Chondrocyte (in vitro differentiated cells): ENCODE data around the gene AMPD1. TPM values are rescaled to one million over a fixed set of nuclear protein-coding genes. Genes with fewer than 3 reads are reported as not detected.

Source experiments
- DNase-seq: peaks from one replicate; pipeline ENCODE4 v3.0.0; 2021; ENCODE audit warnings: mixed read lengths, low spot score
- H3K27ac Mint-ChIP-seq: one replicate; pipeline ENCODE4 v1.8.0; 2021; ENCODE audit warnings: mild to moderate bottlenecking, moderate library complexity, mixed read lengths; ENCODE audit not compliant: unreplicated experiment
- H3K27me3 Mint-ChIP-seq: 2 replicates; pipeline ENCODE4 v1.8.0; 2021; ENCODE audit warnings: low read depth, mixed read lengths
- H3K36me3 Mint-ChIP-seq: 2 replicates; pipeline ENCODE4 v1.8.0; 2021; ENCODE audit warnings: low read depth, mixed read lengths
- H3K4me1 Mint-ChIP-seq: 2 replicates; pipeline ENCODE4 v1.8.0; 2021; ENCODE audit warnings: low read depth, mild to moderate bottlenecking, mixed read lengths
- H3K4me3 Mint-ChIP-seq: one replicate; pipeline ENCODE4 v1.8.0; 2021; ENCODE audit warnings: mild to moderate bottlenecking, moderate library complexity, mixed read lengths; ENCODE audit not compliant: unreplicated experiment
- H3K9me3 Mint-ChIP-seq: 2 replicates; pipeline ENCODE4 v1.8.0; 2021; ENCODE audit warnings: low read depth, mixed read lengths
- total RNA-seq: library from RNA; stranded (reverse); gene quantifications from 3 replicates; pipeline ENCODE4 v1.2.1, GENCODE V29; 2021
- TF ChIP-seq, protein P1 (sequence below): fragments of 200-600 bp; sonication (generic); IDR thresholded peaks from 2 replicates; pipeline ENCODE4 v1.5.0; 2021; ENCODE audit warnings: antibody characterized with exemption, mild to moderate bottlenecking, moderate library complexity

AMPD1 gene
- total RNA-seq, 1 donor from 2014 or later: not detected

DNA sequence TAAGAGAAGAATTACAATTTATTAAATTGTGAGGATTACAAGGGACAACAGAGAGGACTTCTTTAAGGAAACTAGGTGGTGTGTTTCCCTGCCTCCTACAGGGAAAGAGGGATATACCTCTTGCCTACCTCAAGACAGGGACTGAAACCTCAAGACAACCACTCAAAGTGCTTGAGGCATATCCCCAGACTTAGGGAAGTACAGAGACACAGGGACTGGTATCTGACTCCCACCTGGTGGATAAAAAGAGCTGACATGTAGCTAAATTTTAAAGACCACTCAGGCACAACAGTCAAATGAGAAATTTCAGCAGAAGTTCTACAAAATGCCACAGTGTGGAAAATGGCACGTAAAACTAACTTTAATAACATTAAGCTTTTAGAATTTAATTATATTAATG, 46.8 kb downstream of the AMPD1 start:
- Mint-ChIP-seq H3K4me1 (no peaks in the 10 kb centered on the region), H3K27me3 (no peaks in the 10 kb centered on the region), H3K9me3 (no peaks in the 10 kb centered on the region), H3K36me3 (peaks cover 3% of the 10 kb centered on the region), H3K4me3 (no peak overlapping the region), H3K27ac (no peak overlapping the region)
- no peak for DNase-seq
- TF ChIP-seq, protein P1, sequence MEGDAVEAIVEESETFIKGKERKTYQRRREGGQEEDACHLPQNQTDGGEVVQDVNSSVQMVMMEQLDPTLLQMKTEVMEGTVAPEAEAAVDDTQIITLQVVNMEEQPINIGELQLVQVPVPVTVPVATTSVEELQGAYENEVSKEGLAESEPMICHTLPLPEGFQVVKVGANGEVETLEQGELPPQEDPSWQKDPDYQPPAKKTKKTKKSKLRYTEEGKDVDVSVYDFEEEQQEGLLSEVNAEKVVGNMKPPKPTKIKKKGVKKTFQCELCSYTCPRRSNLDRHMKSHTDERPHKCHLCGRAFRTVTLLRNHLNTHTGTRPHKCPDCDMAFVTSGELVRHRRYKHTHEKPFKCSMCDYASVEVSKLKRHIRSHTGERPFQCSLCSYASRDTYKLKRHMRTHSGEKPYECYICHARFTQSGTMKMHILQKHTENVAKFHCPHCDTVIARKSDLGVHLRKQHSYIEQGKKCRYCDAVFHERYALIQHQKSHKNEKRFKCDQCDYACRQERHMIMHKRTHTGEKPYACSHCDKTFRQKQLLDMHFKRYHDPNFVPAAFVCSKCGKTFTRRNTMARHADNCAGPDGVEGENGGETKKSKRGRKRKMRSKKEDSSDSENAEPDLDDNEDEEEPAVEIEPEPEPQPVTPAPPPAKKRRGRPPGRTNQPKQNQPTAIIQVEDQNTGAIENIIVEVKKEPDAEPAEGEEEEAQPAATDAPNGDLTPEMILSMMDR: peak; percentile 21

DNA sequence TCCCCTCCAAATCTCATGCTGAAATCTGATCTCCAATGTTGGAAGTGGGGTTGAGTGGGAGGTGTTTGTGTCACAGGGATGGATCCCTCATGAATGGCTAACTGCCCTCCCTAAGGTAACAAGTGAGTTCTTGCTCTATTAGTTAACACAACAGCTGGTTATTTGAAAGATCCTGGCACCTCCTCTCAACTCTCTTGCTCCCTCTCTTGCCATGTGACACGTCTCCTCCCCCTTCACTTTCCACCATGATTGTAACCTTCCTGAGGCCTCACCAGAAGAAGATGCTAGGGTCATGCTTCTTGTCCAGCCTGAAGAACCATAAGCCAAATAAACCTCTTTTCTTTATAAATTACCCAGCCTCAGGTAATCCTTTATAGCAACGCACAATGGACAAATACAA, 54.0 kb downstream of the AMPD1 start:
- Mint-ChIP-seq H3K27ac (no peak overlapping the region), H3K36me3 (peaks cover 5% of the 10 kb centered on the region), H3K9me3 (no peaks in the 10 kb centered on the region), H3K27me3 (peaks cover 8% of the 10 kb centered on the region), H3K4me3 (no peak overlapping the region), H3K4me1 (no peaks in the 10 kb centered on the region)
- TF ChIP-seq, protein P1: no peak
- DNase-seq: no peak

DNA sequence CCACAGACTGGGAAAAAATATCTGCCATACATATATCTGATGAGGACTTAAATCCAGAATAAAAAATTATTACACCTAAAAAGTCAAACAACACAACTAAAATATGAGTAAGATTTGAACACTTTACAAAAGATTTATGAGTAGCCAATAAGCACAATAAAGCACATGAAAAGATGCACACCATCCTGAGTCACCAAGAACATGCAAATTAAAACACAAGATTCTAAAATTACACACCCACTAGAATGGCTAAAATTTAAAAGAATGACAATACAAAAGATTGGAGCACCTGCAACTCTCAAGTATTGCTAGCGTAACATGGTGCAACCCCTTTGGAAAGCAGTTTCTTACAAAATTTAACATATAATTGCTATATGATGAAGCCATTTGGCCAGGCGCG, 56.4 kb downstream of the AMPD1 start:
- Mint-ChIP-seq H3K4me3 (no peak overlapping the region), H3K36me3 (peaks cover 3% of the 10 kb centered on the region), H3K27me3 (peaks cover 9% of the 10 kb centered on the region), H3K4me1 (no peaks in the 10 kb centered on the region), H3K9me3 (no peaks in the 10 kb centered on the region), H3K27ac (no peak overlapping the region)
- no peak for DNase-seq
- TF ChIP-seq, protein P1: no peak

DNA sequence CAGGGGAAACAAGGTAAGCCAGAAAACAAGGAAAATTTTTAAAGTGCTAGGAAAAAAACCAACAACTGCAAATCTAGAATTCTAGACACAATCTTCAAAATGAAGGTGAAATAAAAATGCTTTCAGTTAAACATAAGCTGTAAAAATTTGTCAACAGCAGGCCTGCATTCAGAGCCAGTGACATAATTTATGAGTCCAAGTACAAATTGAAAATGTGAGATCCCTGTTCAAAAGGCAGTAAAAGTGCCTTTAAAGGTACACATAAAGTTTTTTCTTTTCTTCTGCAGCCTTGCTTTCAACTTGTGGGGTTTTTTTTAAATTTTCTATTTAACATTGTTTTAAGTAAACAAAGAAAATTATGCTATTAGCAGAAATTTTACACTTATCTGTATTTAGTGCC, 62.9 kb downstream of the AMPD1 start:
- Mint-ChIP-seq H3K36me3 (peaks cover 8% of the 10 kb centered on the region), H3K27ac (no peak overlapping the region)
- TF ChIP-seq, protein P1: no peak

DNA sequence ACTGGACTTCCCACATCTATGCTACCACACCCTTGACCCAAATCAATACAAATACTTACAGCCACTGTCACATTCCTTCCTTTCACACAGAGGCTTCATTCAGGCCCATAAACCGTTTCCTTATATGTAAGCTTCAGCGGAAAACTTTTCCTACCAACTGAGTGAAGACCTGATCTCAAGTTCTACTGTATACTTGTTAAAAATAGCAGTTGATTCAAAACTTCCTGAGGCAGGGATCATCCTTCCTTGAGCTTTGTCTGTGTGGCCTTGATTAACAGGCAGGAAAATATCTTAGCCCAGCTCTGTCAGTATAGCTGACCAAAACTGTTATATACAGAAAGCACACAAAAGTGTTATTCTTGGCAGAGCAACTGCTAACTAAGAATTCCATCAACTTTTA, 68.2 kb downstream of the AMPD1 start:
- H3K27me3 Mint-ChIP-seq: no peaks in the 10 kb centered on the region
- DNase-seq: no peak
- H3K36me3 Mint-ChIP-seq: peaks cover 4% of the 10 kb centered on the region
- TF ChIP-seq, protein P1: no peak
- H3K9me3 Mint-ChIP-seq: peaks cover 9% of the 10 kb centered on the region
- no peak overlapping the region for H3K4me3 Mint-ChIP-seq
- peaks cover 20% of the 10 kb centered on the region for H3K4me1 Mint-ChIP-seq
- H3K27ac Mint-ChIP-seq: peak overlapping the region; percentile 82

More for the DNA sequence above, 62.9 kb downstream of the AMPD1 start:
- H3K4me3 Mint-ChIP-seq: no peak overlapping the region
- DNase-seq: no peak
- peaks cover 10% of the 10 kb centered on the region for H3K4me1 Mint-ChIP-seq
- H3K27me3 Mint-ChIP-seq: peaks cover 6% of the 10 kb centered on the region
- peaks cover 10% of the 10 kb centered on the region for H3K9me3 Mint-ChIP-seq
